ENCODE data around the gene ZNF516. TPM values are rescaled to one million over a fixed set of nuclear protein-coding genes. Genes with fewer than 3 reads are reported as not detected.

Gene ZNF516
- total RNA-seq, 1 donor from 2014 or later = 192 TPM

GRCh38 chr18:76396792-76397191 is 98.2 kb downstream of the ZNF516 start:
- peak overlapping the region; percentile 22 for H3K27ac Mint-ChIP-seq (ENCODE audit: unreplicated experiment)
- no peak for TF ChIP-seq CTCF (IDR thresholded peaks at IDR 0.05; ENCODE audit: partially characterized antibody, unreplicated experiment)
- H3K36me3 Mint-ChIP-seq (ENCODE audit: unreplicated experiment) = no peaks in the 10 kb centered on the region
- H3K27me3 Mint-ChIP-seq (ENCODE audit: unreplicated experiment) = peaks cover 17% of the 10 kb centered on the region
- peaks cover 18% of the 10 kb centered on the region for H3K9me3 Mint-ChIP-seq (ENCODE audit: unreplicated experiment)
- peaks cover 59% of the 10 kb centered on the region for H3K4me1 Mint-ChIP-seq (ENCODE audit: low read depth, unreplicated experiment)
- no peak overlapping the region for H3K4me3 Mint-ChIP-seq (ENCODE audit: unreplicated experiment)
- DNase-seq = no peak

DNA sequence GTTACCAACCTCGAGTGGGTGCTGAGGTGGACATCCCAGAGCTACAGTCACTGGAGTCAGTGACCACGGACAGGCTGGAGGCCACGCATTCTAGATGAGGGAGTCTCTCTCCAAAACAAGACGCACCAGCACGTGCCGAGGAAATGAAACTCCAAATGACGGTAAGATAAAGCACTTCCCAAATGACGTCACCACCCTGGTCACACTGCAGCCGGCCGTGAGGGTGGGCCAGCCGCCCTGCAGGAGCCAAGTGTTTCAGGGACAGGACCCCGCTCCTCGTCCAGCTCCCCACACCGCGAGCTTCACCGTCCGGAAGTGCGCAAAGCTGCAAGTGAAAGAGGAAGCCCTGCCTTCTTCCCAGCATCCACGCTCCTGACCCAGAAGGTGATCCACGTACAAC is 99.4 kb downstream of the ZNF516 start:
- H3K4me1 Mint-ChIP-seq (ENCODE audit: low read depth, unreplicated experiment) = peaks cover 59% of the 10 kb centered on the region

DNA sequence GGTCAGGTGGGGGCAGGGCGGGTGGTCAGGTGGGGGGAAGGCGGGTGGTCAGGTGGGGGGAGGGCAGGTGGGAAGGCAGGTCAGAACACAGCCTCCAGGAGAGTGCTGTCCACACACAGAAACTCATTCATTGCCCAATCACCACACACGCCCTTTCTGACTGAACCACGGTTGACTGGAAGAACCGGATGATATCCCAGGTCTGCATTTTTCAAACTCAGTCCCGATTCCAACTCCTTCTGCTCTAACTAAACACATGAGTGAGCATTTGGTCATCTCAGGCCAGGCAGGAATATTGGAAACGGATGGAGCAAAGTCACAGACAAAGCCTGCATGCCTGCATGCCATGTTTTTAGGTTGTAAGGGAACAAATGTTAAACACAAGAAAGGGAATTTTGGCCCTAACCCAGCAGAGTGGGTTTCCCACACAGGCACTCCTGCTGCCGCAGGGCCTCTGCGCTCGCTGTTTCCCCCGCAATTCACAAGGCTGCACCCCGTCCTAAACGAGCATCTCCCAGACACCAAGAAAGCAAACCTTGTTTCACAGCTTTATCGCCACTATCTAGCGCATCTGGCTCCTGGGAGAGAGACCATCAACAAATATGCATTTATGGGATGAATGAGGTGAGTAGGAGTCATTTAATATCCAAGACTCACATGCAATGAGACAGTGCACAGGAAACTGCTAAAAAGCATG is 100.1 kb downstream of the ZNF516 start:
- Mint-ChIP-seq H3K36me3 (ENCODE audit: unreplicated experiment) (no peaks in the 10 kb centered on the region), H3K27ac (ENCODE audit: unreplicated experiment) (peak overlapping the region; percentile 82), H3K9me3 (ENCODE audit: unreplicated experiment) (peaks cover 20% of the 10 kb centered on the region), H3K4me1 (ENCODE audit: low read depth, unreplicated experiment) (peaks cover 59% of the 10 kb centered on the region), H3K27me3 (ENCODE audit: unreplicated experiment) (peaks cover 18% of the 10 kb centered on the region), H3K4me3 (ENCODE audit: unreplicated experiment) (peak overlapping the region; percentile 56)
- no peak for TF ChIP-seq CTCF (IDR thresholded peaks at IDR 0.05; ENCODE audit: partially characterized antibody, unreplicated experiment)
- no peak for DNase-seq

More for the DNA sequence above, 99.4 kb downstream of the ZNF516 start:
- Mint-ChIP-seq H3K9me3 (ENCODE audit: unreplicated experiment) (peaks cover 22% of the 10 kb centered on the region), H3K27ac (ENCODE audit: unreplicated experiment) (peak overlapping the region; percentile 82), H3K27me3 (ENCODE audit: unreplicated experiment) (peaks cover 18% of the 10 kb centered on the region), H3K4me3 (ENCODE audit: unreplicated experiment) (no peak overlapping the region), H3K36me3 (ENCODE audit: unreplicated experiment) (no peaks in the 10 kb centered on the region)
- no peak for DNase-seq
- TF ChIP-seq CTCF (IDR thresholded peaks at IDR 0.05; ENCODE audit: partially characterized antibody, unreplicated experiment) = no peak

GRCh38 chr18:76392349-76392748 is 102.7 kb downstream of the ZNF516 start:
- H3K4me1 Mint-ChIP-seq (ENCODE audit: low read depth, unreplicated experiment) = peaks cover 61% of the 10 kb centered on the region
- H3K36me3 Mint-ChIP-seq (ENCODE audit: unreplicated experiment) = peaks cover 4% of the 10 kb centered on the region
- H3K9me3 Mint-ChIP-seq (ENCODE audit: unreplicated experiment) = peaks cover 36% of the 10 kb centered on the region
- peaks cover 16% of the 10 kb centered on the region for H3K27me3 Mint-ChIP-seq (ENCODE audit: unreplicated experiment)
- DNase-seq = no peak
- TF ChIP-seq CTCF (IDR thresholded peaks at IDR 0.05; ENCODE audit: partially characterized antibody, unreplicated experiment) = no peak
- H3K4me3 Mint-ChIP-seq (ENCODE audit: unreplicated experiment) = no peak overlapping the region
- H3K27ac Mint-ChIP-seq (ENCODE audit: unreplicated experiment) = peak overlapping the region; percentile 55

DNA sequence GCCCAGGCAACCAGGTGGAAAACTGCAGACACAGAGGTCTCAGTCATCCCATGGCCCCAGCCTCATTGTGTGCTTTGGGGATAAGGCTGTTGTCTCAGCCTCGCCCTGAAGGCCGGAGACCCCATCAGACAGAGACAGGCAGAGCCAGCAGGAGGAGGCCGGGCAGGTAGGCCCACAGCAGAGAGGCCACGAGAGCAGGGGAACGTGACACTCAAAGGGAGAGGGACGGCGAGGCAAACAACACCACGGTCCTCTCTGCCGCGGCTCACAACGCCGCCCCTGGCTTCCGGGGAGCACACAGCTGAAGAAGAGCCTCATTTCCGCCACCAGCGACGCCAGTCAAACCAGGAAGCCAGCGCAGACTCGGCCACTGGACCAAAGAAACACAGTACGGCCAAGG is 103.3 kb downstream of the ZNF516 start:
- peaks cover 20% of the 10 kb centered on the region for H3K27me3 Mint-ChIP-seq (ENCODE audit: unreplicated experiment)
- peaks cover 63% of the 10 kb centered on the region for H3K4me1 Mint-ChIP-seq (ENCODE audit: low read depth, unreplicated experiment)
- H3K27ac Mint-ChIP-seq (ENCODE audit: unreplicated experiment) = peak overlapping the region; percentile 55
- no peak overlapping the region for H3K4me3 Mint-ChIP-seq (ENCODE audit: unreplicated experiment)
- H3K9me3 Mint-ChIP-seq (ENCODE audit: unreplicated experiment) = peaks cover 40% of the 10 kb centered on the region
- TF ChIP-seq CTCF (IDR thresholded peaks at IDR 0.05; ENCODE audit: partially characterized antibody, unreplicated experiment) = no peak
- no peak for DNase-seq
- peaks cover 4% of the 10 kb centered on the region for H3K36me3 Mint-ChIP-seq (ENCODE audit: unreplicated experiment)

Data from glutamatergic neuron (in vitro differentiated cells).